NCI-H446 (cell line): Measurements from ENCODE around the gene ERN2.
A peak's percentile ranks its signal among the peaks of the same experiment; 100 is the strongest.
"Not testable (repeated sequence)": the region's sequence is repeated elsewhere in the genome, so short reads cannot be mapped to it uniquely, and the experiment has no call there.

Experiments used
- DNase-seq, 2 experiments: peaks; one replicate each; lab custom pipeline; 2025; lab: John Stamatoyannopoulos, UW

ERN2 gene

GRCh38 chr16:23722613-23723240 is 9.7 kb upstream of the ERN2 start:
- DNase-seq: not testable (repeated sequence)

GRCh38 chr16:23716484-23716883 is 3.5 kb upstream of the ERN2 start:
- no peak for DNase-seq

GRCh38 chr16:23711785-23712184 is 1.2 kb downstream of the ERN2 start:
- no peak for DNase-seq

GRCh38 chr16:23710504-23710903 is 2.5 kb downstream of the ERN2 start:
- DNase-seq: no peak

- no peak for DNase-seq
Measured at GRCh38 chr16:23710008-23710407, 3.0 kb downstream of the ERN2 start.

- no peak for DNase-seq
Measured at GRCh38 chr16:23709536-23709935, 3.5 kb downstream of the ERN2 start.

GRCh38 chr16:23706439-23706838 is 6.6 kb downstream of the ERN2 start:
- DNase-seq: no peak

- DNase-seq: no peak
Measured at GRCh38 chr16:23705517-23705902, 7.5 kb downstream of the ERN2 start.

GRCh38 chr16:23704772-23705516 is 8.1 kb downstream of the ERN2 start:
- DNase-seq: no peak

GRCh38 chr16:23702951-23703350 is 10.1 kb downstream of the ERN2 start:
- no peak for DNase-seq

GRCh38 chr16:23701045-23701444 is 12.0 kb downstream of the ERN2 start:
- DNase-seq: no peak

GRCh38 chr16:23700509-23700908 is 12.5 kb downstream of the ERN2 start:
- DNase-seq: no peak

- DNase-seq: no peak
Measured at GRCh38 chr16:23700093-23700492, 12.9 kb downstream of the ERN2 start.

- DNase-seq: no peak
Measured at GRCh38 chr16:23699100-23699499, 13.9 kb downstream of the ERN2 start.

- no peak for DNase-seq
Measured at GRCh38 chr16:23695756-23696155, 17.3 kb downstream of the ERN2 start.

- DNase-seq: no peak
Measured at GRCh38 chr16:23694644-23695373, 18.2 kb downstream of the ERN2 start.

GRCh38 chr16:23694265-23694643 is 18.8 kb downstream of the ERN2 start:
- no peak for DNase-seq

- no peak for DNase-seq
Measured at GRCh38 chr16:23692190-23692837, 20.7 kb downstream of the ERN2 start.

- peak in 1 of 2 experiments; percentile 12 for DNase-seq
Measured at GRCh38 chr16:23691483-23692189, 21.4 kb downstream of the ERN2 start.

GRCh38 chr16:23690771-23691482 is 22.1 kb downstream of the ERN2 start:
- no peak for DNase-seq

GRCh38 chr16:23689442-23690187 is 23.4 kb downstream of the ERN2 start:
- DNase-seq: no peak
